Measurements from ENCODE around the gene CBLIF. TPM values are rescaled to one million over a fixed set of nuclear protein-coding genes. Genes with fewer than 3 reads are reported as not detected.

The CBLIF gene
- total and polyA plus RNA-seq, 2 of the 13 experiments (the other 11 are each of a cell fraction or from before 2014, with no cell fraction given): not detected

GRCh38 chr11:59783632-59784090 lies 61.6 kb downstream of the CBLIF start:
- intact Hi-C loops (cut with micrococcal nuclease; ENCODE audit: unreplicated experiment) (no loop called here), in situ Hi-C loops (cut with HindIII; ENCODE audit: extremely low pct_ligation_motif_present, low pct_unique_long_range_greater_than_20kb) (no loop called here)
- Histone ChIP-seq H4K20me1 (ENCODE audit: insufficient read depth, low read length) (no peaks in the 10 kb centered on the region), H3K4me2 (ENCODE audit: low read depth, low read length) (no peak overlapping the region), H2AFZ (ENCODE audit: low read length) (no peak overlapping the region), H3K4me3 (replicated peaks in 1 of 3; ENCODE audit: insufficient read depth in 1 of 3, low read depth in 2 of 3, low read length in 3 of 3) (no peak overlapping the region), H3K27ac (ENCODE audit: extremely low read length, insufficient read depth, low read length) (no peak overlapping the region), H3K9me3 (ENCODE audit: low read length) (no peaks in the 10 kb centered on the region), H3K27me3 (ENCODE audit: control insufficient read depth in 1 of 2, insufficient read depth in 2 of 2, low read length in 2 of 2) (no peaks in the 10 kb centered on the region), H3K4me1 (ENCODE audit: insufficient read depth, low read length) (peaks cover 16% of the 10 kb centered on the region), H3K9ac (ENCODE audit: insufficient read depth, low read depth, low read length) (no peak overlapping the region), H3K79me2 (ENCODE audit: insufficient read depth, low read length) (no peaks in the 10 kb centered on the region), H3K36me3 (replicated peaks in 1 of 2; ENCODE audit: control insufficient read depth in 1 of 2, insufficient read depth in 2 of 2, low read length in 2 of 2) (peaks cover 4 to 5% of the 10 kb centered on the region in 2 experiments; a peak in 4 of 5 replicates)
- POLR2A ChIA-PET: no interaction called here
- 94% methylated on average over 4 of the region's 4 CpGs for WGBS (ENCODE audit: low lambda C conversion rate)
- no peak for ATAC-seq
- no peak for DNase-seq (ENCODE audit: low spot score)
- CTCF ChIA-PET (ENCODE audit: low intra/inter-chr PET ratio, low total read pairs): no interaction called here
- no peak for TF ChIP-seq ZNF75D (CRISPR knock-in tag; IDR thresholded peaks at IDR 0.05; ENCODE audit: borderline replicate concordance)
- no peak for TF ChIP-seq LBX2 (CRISPR knock-in tag; IDR thresholded peaks at IDR 0.05; ENCODE audit: borderline replicate concordance)
- TF ChIP-seq MED13 (CRISPR knock-in tag; IDR thresholded peaks at IDR 0.05): no peak
- TF ChIP-seq JUNB (CRISPR knock-in tag; IDR thresholded peaks at IDR 0.05; ENCODE audit: borderline replicate concordance): no peak
- TF ChIP-seq KDM5B (CRISPR knock-in tag; IDR thresholded peaks at IDR 0.05; ENCODE audit: borderline replicate concordance): no peak
- TF ChIP-seq ZNF567 (CRISPR knock-in tag; IDR thresholded peaks at IDR 0.05; ENCODE audit: borderline replicate concordance): no peak
- no peak for TF ChIP-seq SALL1 (CRISPR knock-in tag; IDR thresholded peaks at IDR 0.05)
- TF ChIP-seq ZNF205 (CRISPR knock-in tag; IDR thresholded peaks at IDR 0.05): no peak
- TF ChIP-seq HMGXB4 (CRISPR knock-in tag; IDR thresholded peaks at IDR 0.05; ENCODE audit: borderline replicate concordance in 1 of 2, low read depth in 1 of 2): no peak
- no peak for TF ChIP-seq CC2D1A (CRISPR knock-in tag; IDR thresholded peaks at IDR 0.05)
- TF ChIP-seq HNF4G (IDR thresholded peaks at IDR 0.05; ENCODE audit: borderline replicate concordance, low read depth, low read length): no peak
- no peak for TF ChIP-seq HNF4G (CRISPR knock-in tag; IDR thresholded peaks at IDR 0.05; ENCODE audit: borderline replicate concordance, low read depth)
- no peak for TF ChIP-seq TEAD3 (CRISPR knock-in tag; optimal IDR thresholded peaks at IDR 0.05; ENCODE audit: borderline replicate concordance)
- no peak for TF ChIP-seq ZNF292 (CRISPR knock-in tag; IDR thresholded peaks at IDR 0.05; ENCODE audit: borderline replicate concordance, low read depth)
- TF ChIP-seq ZNF577 (CRISPR knock-in tag; IDR thresholded peaks at IDR 0.05; ENCODE audit: borderline replicate concordance, low read depth): no peak
- TF ChIP-seq ZNF225 (CRISPR knock-in tag; IDR thresholded peaks at IDR 0.05): no peak
- TF ChIP-seq SRSF4 (IDR thresholded peaks at IDR 0.05; ENCODE audit: low read depth, low read length, poor library complexity, severe bottlenecking): no peak
- no peak for TF ChIP-seq EZH2 (conservative IDR thresholded peaks at IDR 0.05; ENCODE audit: low read depth, low read length)
- FAIRE-seq: no peak
- no TSS peak for BruUV-seq (replicated peaks)
